HUDEP-2 (cell line): Measurements from ENCODE around the gene PLXNC1.

Experiments used
- DNase-seq, 76 experiments: peaks; one replicate each; lab custom pipeline; 2025; ENCODE audit not compliant: unreplicated experiment in 76 of 76; lab: John Stamatoyannopoulos, UW

PLXNC1 gene

DNA sequence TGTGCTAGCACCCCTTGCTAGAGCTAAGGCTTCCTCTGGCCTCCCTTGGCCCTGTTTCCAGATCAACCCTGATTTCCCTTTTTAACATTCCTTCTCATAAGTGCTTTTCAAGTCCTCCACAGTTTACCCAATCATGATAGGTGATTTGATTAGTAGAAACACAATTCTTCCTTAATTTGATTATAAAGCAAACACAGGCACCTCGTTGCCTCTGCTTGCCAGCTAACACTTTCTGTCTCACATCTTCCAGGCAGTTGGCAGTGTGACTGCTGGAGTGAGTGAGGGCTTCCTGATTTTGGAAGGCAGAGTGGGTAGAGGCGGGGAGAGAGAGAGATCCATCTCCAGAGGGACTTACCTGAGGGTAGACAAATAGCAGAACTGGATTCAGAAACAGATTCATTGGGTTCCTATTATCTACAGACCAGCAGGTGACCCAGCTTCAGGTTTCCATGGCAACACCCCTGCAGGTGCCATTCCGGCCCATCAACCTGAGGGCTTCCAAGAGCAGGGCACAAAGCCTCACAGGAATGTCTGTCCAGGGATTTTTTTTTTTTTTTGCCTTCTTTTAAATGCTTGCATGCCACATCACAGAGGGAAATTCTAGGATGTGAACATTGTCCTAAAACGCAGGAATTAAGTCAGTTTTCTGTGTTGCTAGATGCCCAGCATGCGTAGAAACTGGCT, 77.7 kb downstream of the PLXNC1 start:
- DNase-seq = no peak

DNA sequence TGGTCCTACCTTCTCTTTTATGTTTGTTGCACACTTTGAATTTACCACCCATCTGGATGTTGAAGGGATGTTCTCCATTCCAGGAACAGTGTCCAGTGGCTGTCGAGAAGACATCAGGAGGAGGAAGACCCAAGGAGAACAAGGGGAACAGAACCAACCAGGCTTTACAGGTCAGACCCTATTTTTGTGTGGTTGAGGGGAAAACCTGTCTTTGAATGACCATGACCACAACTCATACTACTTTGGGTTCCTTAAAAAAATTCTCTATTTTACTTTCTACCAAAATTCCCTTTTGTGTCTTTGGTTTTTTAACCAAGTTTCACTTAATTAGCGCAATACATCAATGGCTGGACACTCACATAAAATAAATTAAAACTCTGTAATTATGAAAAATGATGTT, 78.7 kb downstream of the PLXNC1 start:
- no peak for DNase-seq

DNA sequence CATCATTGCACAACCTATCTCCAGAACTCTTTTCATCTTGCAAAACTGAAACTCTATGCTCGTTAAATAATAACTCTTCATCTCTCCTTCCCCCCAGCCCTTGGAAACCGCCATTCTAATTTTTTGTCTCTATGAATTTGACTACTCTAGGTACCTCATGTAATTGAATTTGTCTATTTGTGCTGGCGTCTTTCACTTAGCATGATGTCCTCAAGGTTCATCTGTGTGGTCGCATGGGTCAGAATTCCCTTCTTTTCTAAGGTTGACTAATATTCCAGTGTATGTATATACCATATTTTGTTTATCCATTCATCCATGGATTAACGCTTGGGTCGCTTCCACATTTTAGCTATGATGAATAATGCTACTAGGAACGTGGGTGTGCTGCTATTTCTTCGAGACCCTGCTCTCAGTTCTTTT, 80.1 kb downstream of the PLXNC1 start:
- no peak for DNase-seq

DNA sequence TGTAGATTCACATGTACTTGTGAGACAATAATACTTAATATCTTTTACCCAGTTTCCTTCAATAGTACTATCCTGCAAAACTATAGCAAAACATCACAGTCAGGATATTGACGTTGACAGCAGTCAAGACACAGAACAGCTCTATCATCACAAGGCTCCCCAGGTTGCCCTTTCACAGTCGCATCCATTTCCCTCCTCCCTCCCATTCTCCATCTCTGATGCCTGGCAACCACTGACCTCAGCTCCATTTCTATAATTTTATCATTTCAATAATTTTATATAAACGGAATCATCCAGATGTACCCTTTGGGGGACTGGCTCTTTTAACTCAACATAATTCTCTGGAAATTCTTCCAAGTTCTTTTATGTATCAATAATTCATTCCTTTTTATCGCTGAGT, 81.5 kb downstream of the PLXNC1 start:
- DNase-seq = no peak

DNA sequence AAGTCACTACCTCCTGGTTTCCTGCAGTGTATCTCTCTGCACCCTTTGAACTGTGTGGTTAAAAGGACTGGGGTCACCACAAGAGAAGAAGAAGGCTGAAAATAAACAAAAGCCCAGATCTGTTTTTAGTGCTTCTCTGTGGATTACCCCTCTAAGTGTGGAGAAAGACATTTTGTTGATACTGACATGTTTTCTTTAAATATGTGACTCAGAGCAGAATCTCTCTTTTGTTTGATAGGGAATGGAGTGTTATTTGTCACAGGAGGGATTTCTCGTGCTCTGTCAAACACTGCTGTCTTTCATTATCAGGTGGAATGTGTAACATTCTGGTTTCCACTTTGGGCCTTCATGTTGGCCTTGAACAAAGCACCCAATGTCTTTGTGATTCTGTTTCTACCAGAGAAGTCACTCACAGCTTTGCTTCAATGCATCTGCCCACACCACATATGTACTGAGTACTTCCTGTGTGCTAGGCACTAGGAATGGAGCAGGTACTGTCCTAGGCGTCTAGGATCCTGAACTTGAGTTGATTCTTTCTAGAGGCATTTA, 82.1 kb downstream of the PLXNC1 start:
- DNase-seq = no peak

DNA sequence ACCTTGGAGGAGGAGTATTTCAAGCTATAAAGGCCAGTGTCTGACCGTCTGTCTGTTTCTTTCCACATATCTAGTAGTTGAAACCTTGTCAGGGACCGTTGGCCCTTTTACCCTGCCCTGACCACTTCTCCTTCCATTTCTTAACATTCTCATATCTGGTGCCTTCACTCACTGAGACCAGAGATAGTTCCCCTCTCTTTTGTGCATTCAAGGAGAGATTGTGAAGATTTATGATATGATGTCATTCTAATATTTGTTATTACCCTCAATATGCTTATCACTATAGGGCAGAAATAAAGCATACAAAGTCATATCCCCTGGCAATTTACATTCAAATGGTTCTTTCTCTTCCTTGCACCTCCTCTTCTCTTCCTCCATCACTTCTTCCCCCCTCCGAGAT, 83.3 kb downstream of the PLXNC1 start:
- no peak for DNase-seq

DNA sequence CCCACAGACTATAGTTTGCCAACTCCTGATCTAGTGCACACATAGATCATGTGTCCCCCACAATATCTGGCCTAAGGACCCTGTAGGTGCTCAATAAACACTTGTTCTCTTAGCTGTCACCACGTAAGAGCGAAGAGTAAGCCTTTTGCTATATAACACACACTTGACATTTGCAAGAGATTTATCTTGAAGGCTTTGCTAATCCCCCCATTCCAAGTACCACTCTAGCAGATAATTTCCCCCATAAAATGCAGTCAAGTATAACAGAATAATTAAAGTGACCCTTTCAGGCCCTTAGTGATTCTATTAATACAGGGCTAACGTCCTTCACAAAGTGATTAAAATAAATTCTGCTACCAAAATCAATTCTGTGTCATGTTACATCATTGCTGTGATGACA, 87.5 kb downstream of the PLXNC1 start:
- DNase-seq = no peak

DNA sequence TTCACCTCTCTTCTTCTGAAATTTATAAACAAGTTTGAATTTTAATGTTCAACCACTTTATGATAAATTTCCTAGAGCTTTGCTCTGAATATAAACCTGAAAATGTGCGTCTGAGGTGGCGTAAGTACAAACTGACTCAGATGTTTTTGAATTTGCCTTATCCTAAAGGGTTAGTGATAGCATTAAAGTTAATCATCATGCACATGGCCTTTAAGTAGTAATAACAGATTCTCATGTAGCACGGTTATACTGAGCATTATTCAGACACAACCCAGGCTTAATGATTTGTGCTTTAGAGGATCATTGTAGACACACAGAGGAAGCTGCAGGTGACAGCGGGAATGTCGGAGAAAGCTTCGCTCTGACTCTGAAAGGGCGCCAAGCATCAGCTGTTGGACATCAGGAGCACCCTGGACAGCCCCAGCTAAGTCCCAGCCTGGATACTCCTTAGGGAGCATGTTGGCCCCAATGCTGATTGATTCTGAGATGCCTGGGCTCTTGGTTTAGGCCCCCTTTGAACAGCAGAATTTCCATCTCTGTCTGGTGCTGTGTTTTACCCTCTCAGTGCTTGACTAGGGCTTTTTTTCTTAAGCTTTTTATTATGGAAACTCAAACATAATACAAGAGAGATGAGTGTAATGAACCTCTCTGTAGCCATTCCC, 91.1 kb downstream of the PLXNC1 start:
- DNase-seq = no peak

DNA sequence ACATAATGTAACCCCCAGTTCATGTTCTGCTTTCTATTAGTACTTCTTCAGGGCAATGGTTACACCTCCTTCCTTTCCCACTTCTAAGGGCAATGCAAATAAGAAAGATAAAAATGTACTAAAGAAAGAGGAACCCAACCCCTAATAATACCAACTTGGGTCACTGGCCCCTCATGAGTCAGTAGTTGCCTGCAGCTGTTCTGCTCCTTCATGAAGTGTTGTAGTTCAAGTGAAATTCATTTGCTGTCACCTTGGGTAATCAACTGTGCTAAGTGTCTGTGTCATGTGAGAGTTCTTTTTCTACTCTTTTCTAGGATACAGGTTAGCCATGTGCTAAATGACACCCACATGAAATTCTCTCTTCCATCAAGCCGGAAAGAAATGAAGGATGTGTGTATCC, 91.8 kb downstream of the PLXNC1 start:
- DNase-seq = no peak

DNA sequence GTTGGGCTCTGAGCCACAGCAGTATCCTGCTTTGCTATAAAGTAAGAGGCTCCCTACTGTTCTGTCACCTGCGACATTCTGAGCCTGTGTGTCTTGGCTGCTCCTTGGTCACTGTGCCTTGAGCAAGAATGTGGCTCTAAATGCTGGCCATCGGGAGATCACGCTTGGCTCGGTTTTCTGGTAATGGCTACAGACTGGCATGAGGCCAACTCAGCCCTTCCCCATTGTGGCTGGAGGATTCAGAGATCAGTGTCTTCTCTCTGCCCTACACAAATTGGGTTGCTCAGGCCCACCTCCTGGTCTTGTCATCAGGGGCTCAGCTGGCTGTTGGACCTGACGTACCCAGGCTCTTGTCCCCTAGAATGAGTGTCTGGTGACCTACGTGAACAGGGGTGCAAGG, 94.5 kb downstream of the PLXNC1 start:
- no peak for DNase-seq

DNA sequence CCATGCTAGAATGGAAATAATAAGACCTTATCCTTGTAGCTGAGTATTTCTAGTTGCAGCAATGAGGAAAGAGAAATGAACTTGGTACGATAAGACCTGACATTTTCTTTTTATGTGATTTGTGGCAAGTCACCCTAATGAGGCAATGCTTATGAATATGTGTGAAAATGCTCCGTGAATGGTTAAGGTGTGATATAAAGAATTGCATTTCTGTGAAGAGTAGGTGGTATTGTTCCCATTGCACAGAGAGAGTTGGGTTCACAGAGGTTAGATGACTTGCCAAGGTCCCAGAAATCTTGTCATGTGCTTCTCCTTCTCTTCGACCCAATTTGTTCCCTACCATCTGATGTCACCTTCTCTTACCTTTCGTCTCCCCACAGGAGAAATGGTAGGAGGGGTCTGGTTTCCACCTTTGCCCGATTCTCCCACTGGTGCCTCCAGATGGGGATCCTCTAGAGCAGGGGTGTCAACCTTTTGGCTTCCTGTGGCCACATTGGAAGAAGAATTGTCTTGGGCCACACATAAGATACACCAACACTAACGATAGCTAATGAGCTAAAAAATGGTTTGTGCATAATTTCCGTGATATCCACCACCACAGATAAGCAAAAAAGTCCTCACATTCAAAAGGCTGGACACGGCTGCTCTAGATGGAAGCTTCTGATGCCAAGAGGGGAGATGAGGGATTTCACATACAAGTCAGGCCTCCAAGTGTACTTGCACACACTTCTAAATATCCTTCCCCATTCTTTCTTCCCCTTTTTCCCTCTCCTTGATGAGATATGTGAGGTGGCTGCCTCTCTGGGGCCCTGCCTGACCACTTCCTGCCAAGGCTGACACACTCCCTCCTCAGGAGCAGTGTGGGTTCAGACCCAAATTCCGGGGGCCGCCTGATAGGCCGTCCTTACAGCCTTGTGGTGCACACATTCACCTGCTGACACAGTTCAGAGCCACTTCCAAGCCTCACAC, 96.1 kb downstream of the PLXNC1 start:
- DNase-seq = peak in 2 of 76 experiments; percentile 4 to 8

DNA sequence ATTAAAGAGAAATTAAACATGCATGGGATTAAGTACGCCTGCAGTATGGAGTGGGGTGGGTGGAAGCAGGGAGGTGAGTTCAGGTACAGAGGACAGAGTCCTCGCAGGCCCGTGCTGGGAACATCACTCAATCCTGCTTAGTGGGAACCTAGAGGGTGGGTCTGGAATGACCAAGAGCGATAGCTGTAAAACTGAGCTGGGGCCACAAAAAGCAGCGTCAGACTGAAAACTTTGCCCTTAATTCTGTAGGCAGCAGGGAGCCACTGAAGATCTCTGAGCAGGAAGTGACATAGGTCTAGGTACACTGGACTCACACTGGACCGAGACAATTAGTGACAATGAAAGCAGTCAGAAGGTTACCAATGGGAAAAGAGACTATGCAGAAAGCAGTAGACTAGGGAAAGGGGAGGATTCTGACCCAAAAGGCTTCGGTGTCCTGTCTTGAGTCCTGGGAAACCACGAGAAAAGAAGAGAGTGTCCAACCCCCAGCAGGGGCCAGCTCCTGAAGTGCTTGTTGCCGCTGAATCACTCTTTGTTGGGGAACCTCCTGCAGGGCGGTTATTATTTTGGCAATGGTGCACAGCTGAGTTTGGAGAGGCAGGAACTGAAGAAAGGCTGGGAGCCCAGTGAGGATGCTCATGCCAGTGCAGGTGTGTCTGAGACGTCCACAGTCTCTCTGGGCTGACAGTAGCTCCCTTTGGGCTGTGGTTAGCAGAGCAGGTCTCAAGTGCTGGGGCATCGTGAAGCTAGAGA, 97.4 kb downstream of the PLXNC1 start:
- no peak for DNase-seq

DNA sequence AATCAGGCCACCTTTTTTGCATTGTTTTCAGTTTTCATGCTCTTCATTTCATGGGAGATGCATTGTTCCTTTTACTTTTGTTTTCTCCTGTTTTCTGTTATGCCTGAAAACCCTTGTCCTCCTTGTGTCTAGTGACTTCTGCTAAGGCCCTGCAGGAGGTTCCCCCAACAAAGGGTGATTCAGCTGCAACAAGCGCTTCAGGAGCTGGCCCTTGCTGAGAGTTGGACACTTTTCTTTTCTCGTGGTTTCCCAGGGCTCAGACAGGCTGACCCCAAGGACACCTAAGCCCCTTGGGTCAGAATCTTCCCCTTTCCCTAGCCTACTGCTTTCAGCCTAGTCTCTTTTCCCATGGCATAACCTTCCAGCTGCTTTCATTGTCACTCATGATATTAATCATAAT, 98.9 kb downstream of the PLXNC1 start:
- DNase-seq = no peak

DNA sequence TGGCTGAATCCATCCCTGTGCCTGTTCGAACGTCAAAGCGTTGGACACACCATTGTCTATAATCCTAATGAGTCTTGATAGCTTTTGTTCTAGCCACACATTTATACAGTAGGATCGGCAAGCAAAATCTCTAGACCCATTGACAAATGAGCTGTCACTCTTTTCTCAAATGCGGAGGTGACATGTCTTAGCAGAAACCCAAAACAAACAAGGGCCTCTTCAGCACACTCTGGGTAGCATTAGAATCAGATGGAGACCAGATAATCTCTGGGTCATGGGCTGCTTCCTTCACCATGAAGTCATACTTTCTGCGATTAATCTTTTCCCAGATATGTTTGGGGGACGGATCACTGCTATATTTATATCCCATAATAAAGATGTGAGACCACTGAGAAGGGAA, 100.2 kb downstream of the PLXNC1 start:
- DNase-seq = no peak

DNA sequence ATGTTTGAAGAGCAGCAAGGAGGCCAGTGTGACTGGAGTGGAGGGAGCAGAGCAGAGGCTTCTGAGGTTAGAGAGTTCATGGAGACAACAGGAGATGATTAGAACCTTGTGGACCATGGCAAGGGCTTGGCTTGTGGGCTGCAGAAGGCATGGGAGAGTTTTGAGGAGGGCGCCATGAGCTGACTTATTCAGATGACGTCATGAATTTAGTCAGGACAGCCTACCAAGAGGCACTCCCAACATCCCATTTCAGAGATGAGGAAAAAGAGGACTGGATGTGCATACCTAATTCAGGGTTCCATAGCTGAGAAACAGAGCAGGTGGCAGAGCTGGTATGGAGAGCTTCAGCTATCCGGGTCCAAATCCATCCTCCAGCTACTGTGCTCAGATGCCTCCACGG, 101.8 kb downstream of the PLXNC1 start:
- DNase-seq = no peak

DNA sequence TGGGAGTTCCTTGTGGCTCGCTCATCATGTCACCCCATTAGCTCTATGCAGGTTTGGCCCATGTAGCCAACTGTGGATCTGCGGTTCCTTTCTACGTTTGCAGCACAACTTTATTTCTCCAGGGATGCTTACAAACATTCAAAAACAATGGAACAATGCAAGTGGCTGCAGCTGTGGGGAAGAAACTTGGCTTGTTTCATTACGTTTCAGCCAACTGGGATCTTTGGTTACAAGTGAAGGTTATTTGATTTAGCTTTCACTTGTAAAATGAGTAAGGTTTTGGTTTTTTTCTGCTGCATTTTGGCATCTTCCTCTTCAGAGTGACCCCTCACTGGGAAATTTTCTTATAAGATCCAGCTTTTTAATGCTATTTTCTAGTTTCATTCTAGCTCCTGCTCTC, 105.9 kb downstream of the PLXNC1 start:
- no peak for DNase-seq

DNA sequence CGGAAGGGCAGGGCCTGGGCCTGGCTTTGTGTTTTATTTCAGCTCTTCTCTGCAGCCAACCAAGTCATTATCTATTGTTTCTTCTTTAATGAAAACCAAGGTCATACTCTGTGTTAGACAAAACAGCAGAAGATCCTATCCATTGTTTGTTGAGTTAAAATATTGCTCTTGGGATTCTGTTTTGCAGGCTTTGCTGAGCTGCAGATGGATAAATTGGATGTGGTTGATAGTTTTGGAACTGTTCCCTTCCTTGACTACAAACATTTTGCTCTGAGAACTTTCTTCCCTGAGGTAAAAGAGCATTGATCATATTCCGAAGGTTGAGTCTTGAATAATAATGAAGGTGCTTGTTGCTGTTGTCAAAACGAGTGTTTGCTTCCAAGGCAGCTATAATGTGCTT, 106.6 kb downstream of the PLXNC1 start:
- DNase-seq = no peak

DNA sequence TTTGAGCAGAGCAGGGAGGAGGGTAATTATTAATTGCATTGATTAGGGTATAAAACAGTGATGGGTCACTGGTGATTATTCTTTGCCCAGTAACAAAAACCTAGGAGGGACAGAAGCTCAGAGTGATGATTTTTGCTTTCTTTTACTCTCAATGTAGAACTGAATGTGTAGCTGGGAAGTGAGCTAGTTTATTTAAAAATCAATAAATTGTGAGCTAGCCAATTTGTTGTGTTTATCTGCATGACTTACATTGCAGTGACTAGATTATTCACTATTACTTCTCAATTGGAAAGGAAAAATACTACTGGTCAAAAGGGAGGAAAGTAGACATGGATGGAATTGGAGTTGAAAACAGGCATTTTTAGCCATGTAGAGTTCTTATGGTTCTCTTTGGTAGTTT, 107.1 kb downstream of the PLXNC1 start:
- DNase-seq = no peak

DNA sequence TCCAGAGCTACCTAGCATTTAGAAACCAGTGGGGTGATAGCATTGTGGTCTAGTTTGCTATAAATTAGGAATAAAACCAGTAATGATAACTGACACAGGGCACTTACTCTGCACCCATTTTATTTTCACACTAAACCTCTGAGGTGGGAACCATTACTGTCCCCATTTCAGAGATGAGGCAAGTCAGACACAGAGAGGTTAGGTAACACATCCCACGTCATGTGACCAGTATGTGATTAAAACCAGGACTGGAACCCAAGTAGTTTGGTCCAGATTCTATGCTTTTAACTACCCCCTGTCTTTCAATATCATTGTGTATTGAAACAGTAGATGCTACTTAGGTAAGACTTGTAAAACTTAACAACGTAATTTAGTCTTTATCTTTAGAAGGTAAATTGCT, 110.2 kb downstream of the PLXNC1 start:
- no peak for DNase-seq

DNA sequence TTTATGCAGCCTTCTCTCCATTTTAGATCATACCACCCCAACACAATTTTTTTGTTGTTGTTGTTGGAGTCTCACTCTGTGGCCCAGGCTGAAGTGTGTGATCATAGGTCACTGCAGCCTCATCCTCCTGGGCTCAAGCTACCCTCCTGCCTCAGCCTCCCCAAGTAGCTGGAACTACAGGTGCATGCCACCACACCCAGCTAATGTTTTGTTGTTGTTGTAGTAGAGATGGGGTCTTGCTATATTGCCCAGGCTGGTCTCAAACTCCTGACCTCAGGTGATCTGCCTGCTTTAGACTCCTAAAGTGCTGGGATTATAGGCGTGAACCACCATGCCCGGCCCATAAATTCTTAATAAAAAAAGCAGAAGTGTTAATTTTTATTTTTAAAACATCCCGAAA, 111.6 kb downstream of the PLXNC1 start:
- no peak for DNase-seq

DNA sequence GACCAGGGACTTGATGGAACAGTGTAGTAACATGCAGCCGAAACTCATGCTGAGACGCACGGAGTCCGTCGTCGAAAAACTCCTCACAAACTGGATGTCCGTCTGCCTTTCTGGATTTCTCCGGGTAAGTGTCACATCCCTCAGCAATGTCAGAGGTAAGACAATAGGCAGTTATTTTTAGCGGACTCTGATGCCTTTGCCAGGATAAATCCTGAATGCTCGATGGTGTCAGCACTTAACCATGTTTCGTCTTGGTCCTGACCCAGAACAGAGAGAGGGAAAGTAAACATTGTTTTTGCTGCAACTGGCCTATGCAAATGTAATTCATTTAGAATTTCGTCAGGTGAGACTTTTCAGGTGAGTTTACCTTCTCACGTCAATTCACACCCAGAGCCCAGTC, 112.3 kb downstream of the PLXNC1 start:
- no peak for DNase-seq
